HG03139 (cell line): Measurements from ENCODE around the gene NUDT6.
"Not testable (repeated sequence)": the region's sequence is repeated elsewhere in the genome, so short reads cannot be mapped to it uniquely, and the experiment has no call there.

Experiments
- ATAC-seq: cut with Tn5 transposase; IDR thresholded peaks from one replicate; pipeline ENCODE4 v1.9.1; 2021; ENCODE audit not compliant: unreplicated experiment

The NUDT6 gene

DNA sequence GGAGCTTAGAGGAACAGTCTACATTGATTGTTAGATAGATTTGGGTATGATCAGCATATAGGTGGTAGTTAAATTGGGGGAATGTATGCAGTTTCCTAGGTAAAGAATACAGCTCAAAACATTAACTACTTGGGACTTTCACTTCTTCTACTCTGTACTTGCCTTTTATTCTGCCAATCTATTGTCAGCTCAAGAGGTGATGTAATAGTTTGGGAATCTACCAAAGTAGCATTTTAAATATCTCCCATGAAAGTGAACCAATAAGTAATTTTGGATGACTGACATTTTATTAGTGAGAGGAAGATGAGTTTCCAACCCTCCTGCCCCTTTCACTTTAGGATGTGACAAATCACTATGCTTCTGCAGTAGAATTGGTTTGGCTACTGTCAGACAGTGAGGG is 43.4 kb downstream of the NUDT6 start:
- no peak for ATAC-seq

DNA sequence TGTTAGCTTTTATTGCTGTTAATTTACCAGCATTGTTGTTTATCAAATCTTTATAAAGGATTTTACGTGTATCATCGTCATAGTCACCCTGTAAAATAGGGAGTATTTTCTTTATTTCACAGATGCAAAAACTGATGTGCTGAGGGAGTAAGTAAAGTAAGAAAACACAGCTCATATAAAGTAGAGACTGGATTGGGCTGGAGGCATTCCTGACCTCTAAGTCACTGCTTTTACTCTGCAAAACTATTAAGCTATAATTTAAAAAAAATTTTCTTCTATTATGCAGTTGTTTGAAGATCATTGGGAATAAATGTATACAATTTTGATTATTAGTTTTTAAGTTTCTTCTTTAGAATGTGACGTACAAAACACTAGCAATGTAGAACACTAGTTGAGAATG is 45.9 kb downstream of the NUDT6 start:
- ATAC-seq, result no peak

DNA sequence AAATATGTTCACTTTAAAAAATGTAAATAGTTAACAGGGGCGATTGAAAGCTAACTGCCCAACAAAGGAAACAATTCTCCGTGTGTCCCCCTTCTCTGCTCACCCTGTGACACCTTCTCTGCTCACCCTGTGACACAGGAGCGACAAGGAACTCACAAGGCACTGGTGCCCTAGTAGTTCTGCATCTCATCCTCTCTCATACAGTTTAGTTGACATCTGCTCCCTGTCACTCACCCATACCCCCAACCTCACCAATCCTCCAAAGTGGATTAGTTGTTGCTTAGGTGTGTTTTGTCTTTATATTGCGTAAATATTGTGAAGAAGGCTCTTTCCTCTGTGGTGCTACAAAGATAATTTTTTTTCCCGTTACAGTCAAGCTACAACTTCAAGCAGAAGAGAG is 46.4 kb downstream of the NUDT6 start:
- no peak for ATAC-seq

DNA sequence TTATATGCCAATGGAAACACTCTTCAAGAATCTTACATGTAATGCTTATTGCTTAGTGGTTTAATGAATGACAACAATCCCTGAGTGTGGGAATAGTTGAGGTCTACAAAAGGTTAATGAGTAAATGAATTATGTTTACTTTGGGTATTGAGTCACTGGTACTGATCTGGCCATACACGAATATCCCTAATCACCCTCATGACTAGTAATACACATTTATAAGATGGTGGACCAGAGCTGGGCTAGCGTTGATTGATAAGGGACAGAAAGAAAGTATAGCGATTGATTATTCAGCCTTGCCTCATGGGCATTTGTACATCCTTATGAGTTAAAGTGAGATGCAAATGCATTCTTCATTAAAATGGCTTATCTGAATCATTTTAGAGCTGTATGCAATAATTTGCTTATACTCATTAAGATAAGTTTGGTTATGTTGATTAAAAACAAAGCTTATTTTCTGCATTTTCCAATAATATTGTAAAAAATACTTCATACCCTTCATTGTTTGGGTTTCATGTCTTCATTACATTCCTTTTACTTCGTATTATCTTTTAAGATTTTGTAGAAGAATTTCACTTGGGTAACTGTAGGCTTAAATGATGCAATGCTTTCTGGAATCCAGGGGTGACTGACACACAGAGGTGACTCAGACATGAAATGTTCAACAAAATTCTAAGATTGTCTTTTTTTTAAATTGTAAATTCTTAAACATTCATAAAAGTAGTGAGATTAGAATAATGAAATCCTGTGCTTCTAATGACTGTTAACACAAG is 48.4 kb downstream of the NUDT6 start:
- no peak for ATAC-seq

DNA sequence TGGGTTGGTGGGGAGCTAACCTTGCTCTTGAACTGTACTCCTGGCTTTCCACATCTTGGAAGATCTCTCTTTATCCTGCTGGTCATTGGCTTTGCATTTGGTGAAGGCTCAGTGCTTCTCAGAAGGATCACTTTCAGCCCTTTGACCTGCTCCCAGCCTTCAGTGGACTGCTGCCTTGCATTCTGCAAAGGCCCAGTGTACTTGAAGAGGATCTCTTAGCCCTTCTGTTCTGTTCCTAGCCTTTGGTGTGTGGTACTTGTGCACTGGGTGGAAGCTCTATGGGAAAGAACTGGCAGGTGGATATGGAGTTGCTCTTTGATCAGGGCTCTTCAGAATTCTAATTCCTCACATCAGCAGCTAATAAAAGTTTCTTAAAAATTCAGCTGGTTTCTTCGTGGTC is 49.3 kb downstream of the NUDT6 start:
- no peak for ATAC-seq

DNA sequence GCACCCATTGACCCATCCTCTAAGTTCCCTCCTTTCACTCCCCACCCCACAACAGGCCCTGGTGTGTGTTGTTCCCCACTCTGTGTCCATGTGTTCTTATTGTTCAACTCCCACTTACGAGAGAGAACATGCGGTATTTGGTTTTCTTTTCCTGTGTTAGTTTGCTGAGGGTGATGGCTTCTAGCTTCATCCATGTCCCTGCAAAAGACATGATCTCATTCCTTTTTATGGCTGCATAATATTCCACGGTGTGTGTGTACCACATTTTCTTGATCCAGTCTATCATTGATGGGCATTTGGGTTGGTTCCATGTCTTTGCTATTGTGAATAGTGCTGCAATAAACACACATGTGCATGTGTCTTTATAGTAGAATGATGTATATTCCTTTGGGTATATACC is 54.2 kb downstream of the NUDT6 start:
- ATAC-seq, result not testable (repeated sequence)

DNA sequence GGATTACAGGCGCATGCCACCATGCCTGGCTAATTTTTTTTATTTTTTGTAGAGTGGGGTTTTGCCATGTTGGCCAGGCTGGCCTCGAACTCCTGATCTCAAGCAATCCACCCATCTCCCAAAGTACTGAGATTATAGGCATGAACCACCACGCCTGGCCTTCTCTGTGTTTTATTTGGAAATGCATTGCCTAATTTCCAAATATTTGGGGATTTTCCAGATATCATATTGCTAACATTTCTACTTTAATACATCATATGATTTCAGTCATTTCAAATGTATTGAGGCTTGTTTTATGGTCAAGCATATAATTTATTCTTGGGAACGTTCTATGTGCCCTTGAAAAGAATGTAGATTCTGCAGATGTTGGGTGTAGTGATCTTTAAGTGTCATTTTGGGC is 57.0 kb downstream of the NUDT6 start:
- ATAC-seq, result no peak

DNA sequence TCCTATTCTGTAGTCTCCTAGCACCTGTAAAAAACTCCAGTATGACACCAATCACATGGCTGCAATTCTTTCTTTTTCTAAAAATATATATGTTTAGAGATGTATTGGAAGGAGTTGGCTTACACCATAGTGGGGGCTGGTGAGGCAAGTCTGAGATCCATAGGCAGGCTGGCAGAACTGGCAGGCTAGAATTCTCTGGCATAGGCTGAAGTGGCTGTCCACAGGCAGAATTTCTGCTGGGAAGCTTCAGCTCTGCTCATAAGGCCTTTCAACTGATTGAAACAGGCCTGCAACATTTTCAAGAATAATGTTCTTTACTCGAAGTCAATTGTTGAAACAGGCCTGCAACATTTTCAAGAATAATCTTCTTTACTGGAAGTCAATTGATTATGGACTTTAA is 58.8 kb downstream of the NUDT6 start:
- ATAC-seq, result no peak

DNA sequence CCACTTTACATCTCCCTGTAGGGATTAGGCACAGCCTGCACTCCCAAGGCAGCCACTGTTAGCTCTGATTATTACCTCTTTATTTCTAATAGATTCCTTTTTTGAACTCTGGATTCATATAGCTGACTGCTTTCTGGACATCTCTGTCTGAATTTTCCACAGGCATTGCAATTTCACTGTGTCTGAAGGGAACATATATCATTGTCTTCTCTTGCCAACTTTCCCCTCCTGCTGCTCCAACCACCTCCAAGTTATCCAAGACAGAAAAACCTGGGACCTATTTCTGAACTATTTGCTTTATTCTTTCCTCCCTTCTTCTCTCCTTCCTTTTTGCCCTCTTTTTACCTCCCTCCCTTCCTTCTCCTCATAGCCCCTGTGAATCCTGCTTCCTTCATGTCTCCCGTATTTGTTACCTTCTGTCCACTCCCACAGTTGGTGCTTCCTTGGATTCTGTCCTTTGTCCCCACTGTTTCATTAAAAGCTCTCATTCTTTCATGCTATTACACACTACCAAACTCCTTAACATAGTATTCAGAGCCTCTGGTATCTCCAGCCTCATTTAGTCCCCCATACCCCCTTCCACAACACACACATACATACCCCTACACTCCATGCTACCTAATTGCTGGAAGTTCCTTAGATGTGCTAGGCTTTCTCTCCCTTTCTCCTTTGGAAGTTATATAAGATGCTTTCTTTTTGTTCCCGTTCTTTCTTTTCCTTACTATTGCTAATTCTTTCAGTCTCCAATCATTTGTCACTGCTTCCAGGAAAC is 61.0 kb downstream of the NUDT6 start:
- no peak for ATAC-seq

DNA sequence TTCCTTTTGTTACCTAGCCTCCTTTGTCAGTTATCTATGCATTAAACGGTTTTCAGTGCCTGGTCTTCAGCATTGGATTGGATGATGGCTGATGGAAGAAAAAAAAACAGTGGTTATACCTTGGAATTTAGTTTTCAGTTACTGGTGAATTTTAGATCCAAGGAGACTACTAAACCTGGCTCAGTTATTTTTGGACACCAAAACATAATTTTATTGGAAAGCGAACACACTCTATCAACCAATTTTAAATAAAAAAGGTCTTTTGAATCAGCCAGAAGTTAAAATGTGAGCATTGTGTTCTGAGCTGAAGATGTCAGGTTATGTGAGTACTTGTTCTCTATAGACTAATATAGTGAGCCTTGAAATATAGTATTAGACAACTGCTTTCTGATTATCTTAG is 63.7 kb downstream of the NUDT6 start:
- ATAC-seq, result no peak

DNA sequence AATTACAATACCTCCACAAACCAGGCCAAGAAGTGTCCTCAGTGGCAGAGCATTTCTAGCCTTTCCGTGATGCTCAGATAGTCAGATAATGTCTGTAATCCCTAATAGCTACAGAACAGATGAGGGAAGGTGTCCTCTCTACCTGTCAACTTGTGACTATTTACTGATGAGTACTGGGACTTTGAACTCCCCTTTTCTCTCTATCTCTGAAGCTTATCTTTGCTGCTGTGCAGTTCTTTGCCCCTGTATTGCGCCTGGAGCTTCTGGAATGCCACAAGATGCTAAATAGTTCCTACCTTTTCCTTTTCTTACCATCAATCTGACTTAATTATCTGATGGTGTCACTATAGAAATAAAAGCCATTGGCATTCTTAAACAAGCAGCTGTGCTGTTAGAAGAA is 65.2 kb downstream of the NUDT6 start:
- ATAC-seq, result no peak

DNA sequence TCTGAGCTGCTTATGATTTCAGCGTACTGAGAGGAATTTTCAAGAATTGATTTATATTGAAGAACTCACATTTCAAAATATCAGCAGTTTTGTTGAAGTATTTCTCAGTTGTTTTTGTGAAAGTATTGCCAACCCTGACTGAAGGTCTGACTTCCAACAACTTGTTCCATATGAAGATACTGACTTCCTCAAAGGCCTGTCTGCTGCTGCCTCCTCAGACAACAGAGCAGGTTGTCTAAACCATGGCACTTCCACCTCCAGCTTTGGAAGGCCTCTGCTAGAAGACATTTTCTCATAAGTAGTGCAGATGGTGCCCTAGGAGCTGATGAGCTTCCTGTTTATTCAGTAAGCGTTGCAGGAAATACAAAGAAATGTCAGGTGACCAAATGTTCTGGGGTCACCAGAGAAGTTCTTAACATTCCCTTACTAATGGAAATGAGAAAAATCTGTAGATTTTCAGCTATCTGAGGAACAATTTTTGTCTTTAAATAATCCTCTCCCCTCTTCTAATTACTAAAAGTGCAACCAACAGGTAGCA is 67.0 kb downstream of the NUDT6 start:
- no peak for ATAC-seq

DNA sequence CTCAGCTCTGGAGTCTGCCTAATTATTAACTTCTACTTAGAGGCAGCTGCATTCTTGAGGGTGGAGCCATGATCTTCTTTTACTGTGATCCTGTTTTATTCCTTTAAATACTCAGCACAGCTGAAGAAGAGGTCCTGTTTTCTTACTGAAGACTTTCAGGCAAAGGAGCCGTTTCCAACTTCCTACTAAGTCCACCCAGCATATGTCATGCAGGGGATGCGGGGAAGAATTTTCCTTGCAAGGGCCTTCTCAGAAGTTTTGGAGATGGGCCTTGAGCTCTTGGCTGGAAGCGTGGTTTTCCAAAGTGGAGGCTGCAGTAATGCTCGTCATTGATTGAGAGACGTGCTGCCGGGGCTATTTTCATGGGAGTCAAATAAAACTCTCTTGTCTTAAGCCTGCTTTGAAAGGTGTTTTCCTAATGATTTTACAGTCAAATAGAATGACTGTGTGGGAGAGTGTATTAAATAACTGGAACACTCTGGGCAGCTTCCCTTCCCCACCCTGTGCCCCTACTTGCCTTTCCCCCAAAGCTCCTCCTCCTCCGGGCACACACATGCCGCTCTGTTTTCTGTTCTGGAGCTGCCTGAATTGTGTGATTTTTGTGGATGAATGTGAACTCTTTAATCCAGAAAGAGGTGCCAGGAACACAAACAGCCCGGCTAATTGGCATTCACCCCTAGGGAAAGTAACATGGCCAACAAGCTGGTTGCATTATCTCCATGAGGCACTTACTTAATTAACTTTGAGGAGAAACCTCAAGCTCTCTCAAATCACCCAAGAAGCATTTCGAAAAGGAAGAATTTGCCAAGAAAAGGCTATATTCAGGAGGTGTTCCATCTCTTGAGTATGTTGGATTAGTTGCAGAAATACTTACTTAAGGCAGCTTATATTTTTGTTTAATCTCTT is 67.7 kb downstream of the NUDT6 start:
- no peak for ATAC-seq

DNA sequence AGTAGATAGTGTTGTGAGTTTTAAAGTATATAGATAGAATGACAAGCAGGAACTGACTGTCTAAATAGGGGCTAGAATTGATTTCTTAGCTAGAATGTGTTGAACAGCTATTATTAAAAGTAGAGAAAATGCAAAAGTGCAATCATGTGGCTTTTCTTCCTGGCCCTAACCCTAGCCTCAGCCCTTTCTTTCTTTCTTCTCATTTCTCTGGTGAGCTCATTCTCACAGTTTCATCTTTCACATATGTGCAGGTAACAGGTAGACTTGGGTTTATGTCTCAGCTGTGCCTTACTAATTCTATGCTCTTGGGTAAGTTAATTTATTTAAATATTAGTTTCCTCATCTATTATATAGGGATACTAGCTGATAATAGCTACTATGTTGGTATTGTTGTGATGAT is 70.8 kb downstream of the NUDT6 start:
- no peak for ATAC-seq

DNA sequence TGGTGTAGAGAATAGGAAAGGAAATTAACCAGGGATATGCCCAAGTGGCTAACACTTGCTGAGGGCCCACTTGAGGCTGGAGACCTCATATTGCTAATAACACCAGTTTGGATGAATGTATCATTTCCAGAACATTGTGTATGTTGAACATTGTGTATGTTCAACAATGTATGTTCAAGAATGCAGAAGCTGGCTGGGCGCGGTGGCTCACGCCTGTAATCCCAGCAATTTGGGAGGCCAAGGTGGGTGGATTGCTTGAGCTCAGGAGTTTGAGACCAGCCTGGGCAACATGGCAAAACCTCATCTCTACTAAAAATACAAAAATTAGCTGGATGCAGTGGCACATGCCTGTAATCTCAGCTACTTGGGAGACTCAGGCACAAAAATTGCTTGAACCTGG is 72.6 kb downstream of the NUDT6 start:
- not testable (repeated sequence) for ATAC-seq

DNA sequence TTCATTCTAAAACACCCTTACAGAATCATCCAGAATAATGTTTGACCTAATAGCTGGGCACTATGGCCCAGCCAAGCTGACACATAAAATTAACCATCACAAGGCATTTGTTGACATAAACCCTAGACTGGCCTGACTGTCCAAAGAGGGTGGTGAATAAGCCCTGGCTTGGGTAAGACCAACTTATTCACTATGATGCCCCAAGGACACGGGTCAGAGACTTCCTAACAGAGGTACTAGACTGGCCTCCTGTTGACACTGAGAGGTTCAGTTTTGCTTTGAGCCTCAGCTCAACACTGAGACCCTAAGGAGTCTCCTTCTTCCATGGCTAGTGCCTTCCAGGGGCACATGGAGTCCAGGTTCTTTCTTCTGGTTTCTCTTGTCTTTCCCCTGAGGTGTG is 74.5 kb downstream of the NUDT6 start:
- no peak for ATAC-seq

DNA sequence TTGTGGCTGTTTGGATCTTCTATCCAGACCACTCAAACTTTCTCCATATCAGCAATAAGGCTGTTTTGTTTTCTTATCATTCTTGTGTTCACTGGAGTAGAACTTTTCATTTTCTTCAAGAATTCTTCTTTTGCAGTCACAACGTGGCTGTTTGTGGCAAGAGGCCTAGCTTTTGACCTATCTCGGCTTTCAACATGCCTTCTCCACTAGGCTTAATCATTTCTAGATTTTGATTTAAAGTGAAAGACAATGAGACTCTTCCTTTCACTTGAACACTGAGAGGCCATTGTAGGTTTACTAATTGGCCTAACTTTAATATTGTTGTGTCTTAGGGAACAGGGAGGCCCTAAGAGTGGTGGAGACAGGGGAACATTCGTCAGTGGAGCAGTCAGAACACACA is 76.6 kb downstream of the NUDT6 start:
- ATAC-seq, result no peak

DNA sequence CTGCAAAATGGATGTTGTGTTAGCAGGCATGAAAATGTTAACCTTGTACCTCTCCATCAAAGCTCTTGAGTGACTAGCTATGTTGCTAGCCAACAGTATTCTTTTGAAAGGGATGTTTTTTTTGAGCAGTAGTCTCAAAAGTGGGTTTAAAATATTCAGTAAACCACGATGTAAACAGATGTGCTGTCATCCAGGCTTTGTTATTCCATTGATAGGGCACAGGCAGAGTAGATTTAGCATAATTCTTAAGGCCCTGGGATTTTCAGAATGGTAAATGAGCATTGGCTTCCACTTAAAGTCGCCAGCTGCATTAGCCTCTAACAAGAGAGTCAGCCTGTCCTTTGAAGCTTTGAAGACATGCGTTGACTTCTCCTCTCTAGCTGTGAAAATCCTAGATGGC is 77.3 kb downstream of the NUDT6 start:
- ATAC-seq, result no peak

DNA sequence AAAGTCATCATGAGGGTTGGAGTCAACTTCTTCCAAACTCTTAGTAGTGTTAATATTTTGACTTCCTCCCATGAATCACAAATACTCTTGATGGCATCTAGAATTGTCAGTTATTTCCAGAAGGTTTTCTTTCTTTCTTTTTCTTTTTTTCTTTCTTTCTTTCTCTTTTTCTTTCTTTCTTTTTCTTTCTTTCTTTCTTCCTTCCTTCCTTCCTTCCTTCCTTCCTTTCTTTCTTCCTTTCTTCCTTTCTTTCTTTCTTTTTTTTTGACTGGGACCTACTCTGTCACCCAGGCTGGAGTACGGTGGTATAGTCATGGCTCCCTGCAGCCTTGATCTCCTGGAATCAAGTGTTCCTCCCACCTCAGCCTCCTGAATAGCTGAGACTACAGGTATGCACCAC is 78.0 kb downstream of the NUDT6 start:
- ATAC-seq, result not testable (repeated sequence)

DNA sequence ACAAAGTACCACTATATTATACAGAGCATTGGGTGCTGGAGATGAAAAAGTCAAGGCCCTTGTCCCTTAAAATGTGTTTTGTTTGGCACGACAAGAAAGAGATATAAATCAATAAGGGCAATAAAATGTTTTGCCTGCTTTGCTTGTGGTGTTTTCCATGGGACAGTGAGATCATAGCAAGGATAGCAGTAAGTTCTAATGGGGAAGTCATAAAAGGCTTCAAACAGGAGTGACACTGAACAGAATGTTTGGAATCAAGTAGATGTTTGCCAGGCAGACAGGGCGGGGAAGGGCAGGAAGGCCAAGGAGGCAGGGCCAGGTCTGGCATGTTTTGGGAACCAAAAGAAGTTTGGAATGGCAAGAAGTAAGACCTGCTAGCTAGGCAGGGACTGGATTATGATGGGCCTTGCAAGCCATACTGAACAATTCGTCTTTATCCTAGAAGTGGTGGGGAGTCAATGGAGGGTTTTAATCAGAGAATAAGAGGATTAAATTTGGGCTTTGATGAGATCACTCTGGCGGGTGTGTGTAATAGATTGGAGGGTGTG is 79.3 kb downstream of the NUDT6 start:
- ATAC-seq, result no peak
